ENCODE results near the gene NPAS2.

Gene NPAS2

DNA sequence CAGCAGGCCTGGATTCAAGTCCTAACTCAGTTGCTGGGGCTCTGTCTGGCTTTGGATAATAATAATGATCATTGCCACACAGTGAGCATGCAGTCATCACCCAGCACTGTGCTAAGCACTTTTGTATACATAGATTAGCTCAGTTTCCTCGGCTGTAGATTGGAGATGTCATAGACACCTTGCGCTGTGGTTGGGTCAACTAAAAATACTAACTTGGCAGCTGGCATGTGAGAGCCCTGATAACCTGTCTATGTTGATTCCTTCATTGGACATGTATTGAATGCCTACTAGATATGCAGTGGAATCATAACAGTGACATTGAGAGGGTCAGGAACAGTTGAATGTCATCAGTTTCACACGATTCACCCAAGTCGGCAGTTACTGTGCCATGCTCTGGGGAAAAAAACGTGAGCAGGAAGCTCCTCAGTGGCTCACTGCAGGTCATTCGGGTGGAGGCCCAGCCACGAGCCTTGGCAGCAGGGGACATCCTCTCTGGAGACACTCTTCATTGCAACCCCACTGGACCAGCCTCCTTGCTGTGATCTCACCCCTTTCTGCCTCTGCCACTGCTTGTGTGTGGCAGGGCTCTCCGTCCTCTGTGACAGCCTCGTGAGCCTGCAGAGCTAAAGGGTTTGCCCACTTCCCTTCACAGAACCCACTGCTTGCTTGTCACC is 85.3 kb downstream of the NPAS2 start:
- no peak for DNase-seq (ENCODE audit: low read depth, low spot score)

- DNase-seq (ENCODE audit: low read depth, low spot score): no peak
These were observed 86.2 kb downstream of the NPAS2 start for GRCh38 chr2:100906131-100906530.

DNA sequence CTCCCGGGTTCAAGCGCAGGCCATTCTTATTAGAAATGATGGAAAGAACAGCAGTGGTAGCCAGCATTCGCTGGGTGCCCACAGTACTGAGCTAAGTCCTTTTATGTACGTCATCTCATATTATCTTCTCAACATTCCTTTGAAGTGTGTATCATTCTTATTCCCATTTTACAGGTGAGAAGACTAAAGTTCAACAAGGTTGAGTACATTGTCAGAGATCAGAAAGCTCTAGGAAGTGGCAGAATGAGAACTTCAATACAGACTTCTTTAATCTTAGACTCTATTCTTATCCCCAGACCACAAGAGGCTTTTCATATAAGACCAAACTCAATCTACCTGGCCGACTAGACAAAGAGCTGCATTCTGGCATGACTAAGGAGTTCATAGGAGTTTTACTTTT is 86.7 kb downstream of the NPAS2 start:
- DNase-seq (ENCODE audit: low read depth, low spot score): no peak

- no peak for DNase-seq (ENCODE audit: low read depth, low spot score)
These were observed 87.9 kb downstream of the NPAS2 start for GRCh38 chr2:100907832-100908231.

GRCh38 chr2:100909534-100910081 is 89.7 kb downstream of the NPAS2 start:
- peak; percentile 38 for DNase-seq (ENCODE audit: low read depth, low spot score)

DNA sequence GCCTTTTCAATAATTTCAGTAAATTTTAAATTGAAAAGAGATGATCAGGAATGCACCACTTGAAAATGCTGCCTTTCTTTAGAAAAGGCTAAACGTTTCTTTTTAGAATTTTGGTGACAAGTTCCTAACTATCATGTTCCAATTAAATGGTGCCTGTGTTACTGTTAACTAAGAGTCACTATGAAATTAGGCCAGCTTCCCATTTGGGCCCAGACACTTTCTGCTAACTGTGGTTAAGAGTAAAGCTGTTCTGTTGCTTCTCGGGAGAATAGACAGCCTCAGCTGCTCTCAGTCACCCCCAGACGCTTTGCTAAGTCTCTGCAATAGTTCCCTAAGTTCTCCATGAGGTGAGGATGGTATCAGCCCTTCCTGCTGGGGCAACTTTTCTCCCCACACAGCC is 90.2 kb downstream of the NPAS2 start:
- no peak for DNase-seq (ENCODE audit: low read depth, low spot score)

GRCh38 chr2:100919316-100919715 is 99.4 kb downstream of the NPAS2 start:
- DNase-seq (ENCODE audit: low read depth, low spot score): no peak

GRCh38 chr2:100921685-100922161 is 101.8 kb downstream of the NPAS2 start:
- no peak for DNase-seq (ENCODE audit: low read depth, low spot score)

- DNase-seq (ENCODE audit: low read depth, low spot score): no peak
These were observed 103.6 kb downstream of the NPAS2 start for GRCh38 chr2:100923461-100924060.

- DNase-seq (ENCODE audit: low read depth, low spot score): no peak
These were observed 104.2 kb downstream of the NPAS2 start for GRCh38 chr2:100924122-100924519.

DNA sequence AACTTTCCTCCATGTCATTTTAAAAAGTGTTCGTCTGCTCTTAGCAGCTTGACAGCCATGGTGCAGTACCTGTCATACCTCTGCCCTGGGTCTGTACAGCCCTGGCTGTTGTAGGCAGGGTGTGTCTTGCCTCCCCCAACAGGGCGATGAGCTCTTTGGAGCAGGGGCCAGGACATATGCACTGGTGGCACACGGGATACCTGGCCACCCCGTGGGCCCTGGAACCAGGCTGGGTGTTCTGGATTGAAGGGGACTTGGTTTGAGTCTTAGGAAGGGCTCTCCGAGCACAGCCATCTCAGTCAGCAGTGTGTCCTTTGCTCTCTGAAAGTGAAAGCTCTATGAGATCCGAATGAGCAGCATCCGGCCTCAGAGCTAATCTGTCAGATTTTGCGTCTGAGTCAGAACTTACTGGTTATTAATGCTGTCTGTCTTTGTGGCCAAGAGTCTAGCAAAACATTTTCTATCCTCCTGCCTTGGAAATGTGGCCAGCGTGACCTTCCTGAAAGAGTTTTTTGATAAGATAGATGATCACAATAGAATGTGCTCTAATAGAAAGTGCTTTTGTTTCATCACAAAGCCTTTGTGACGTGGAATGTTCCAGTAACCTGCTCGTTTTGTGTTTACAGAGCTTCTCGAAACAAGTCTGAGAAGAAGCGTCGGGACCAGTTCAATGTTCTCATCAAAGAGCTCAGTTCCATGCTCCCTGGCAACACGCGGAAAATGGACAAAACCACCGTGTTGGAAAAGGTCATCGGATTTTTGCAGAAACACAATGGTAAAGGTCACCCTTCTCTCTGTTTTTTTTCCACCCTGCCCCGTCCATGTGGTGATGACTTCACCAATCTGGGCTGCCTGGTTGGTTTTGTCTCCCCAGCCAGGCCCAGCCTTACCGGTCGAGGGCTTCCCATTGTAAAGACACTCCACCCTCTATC is 104.8 kb downstream of the NPAS2 start:
- DNase-seq (ENCODE audit: low read depth, low spot score): peak; percentile 80

- no peak for DNase-seq (ENCODE audit: low read depth, low spot score)
These were observed 108.3 kb downstream of the NPAS2 start for GRCh38 chr2:100928235-100928634.

GRCh38 chr2:100929147-100929546 is 109.2 kb downstream of the NPAS2 start:
- no peak for DNase-seq (ENCODE audit: low read depth, low spot score)

- peak; percentile 78 for DNase-seq (ENCODE audit: low read depth, low spot score)
These were observed 114.8 kb downstream of the NPAS2 start for GRCh38 chr2:100934504-100935371.

GRCh38 chr2:100935372-100935752 is 115.4 kb downstream of the NPAS2 start:
- peak; percentile 74 for DNase-seq (ENCODE audit: low read depth, low spot score)

- DNase-seq (ENCODE audit: low read depth, low spot score): no peak
These were observed 116.3 kb downstream of the NPAS2 start for GRCh38 chr2:100936070-100936741.

DNA sequence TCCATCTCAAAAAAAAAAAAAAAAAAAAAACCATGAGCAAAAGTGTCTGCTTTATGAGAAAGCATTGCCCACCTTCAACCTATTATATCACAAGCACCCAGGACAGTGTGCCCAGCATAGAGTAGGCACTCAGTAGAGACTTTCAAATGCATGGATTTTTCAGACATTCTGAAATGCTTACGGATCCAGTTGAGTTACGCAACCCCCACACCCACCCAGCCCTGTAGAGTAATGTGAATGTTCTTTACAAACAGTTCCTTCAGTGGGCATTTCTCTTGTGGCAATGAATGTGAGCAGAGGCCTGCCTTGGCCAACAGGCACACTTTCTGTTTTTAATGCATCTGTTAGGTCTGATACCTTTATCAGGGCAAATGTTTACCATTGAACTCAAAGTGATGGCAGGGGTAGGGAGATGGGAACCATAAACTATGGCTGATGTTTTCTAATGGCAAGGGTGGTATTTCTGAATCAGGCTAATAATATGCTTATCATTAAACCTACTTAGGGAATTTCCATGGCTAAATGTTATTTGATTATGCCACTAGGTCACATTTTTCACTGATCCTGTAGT is 117.1 kb downstream of the NPAS2 start:
- no peak for DNase-seq (ENCODE audit: low read depth, low spot score)

DNA sequence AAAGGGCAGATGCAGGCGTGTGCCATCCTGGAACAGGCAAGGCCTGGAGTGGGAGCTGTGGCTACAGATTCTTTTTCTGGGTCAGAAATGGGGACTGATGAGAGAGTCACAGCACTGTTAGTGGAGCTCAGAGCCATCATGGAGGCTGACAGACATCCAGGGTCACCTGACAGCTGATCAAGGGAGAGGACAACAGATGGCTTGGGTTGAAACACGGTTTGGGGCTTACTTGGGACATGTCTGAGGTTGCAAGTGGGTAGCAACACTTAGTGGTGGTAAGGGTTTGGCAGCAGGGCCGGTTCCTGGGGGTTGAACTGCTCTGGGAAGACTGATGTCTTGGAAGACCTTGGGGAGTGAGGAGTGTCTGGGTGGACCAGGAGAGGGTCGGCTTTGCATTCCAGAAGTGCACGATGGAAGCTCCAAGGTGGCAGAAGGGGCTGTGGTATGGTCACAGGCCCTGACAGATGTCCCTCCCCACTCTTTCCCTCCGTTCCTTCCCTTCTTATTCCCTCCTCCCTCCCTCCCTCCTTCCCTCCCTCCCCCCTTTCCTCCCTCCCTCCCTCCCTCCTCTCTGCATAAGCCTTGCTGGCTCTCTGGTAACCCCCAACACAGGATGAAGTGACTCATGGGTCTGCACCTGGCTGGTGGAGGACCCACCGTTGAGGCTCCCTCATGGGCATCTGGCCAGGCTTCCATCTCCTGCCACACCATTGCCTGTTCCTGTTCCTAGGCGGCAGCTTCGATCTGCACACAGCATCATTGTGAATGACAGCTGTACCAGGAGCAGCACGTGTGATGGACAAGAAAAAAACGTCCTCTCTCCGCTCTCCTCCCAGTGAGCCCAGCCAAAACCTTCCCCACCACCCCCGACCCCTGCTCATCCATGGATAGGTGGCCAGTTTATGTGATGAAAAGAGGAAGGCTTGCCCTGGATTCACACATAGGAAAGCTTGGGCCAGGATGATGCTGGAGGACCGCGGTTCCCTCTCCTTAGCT is 118.4 kb downstream of the NPAS2 start:
- no peak for DNase-seq (ENCODE audit: low read depth, low spot score)

- no peak for DNase-seq (ENCODE audit: low read depth, low spot score)
These were observed 119.5 kb downstream of the NPAS2 start for GRCh38 chr2:100939445-100939844.
